A549 (cell line): ENCODE data around the gene PCDHB16. TPM values are rescaled to one million over a fixed set of nuclear protein-coding genes. Genes with fewer than 3 reads are reported as not detected.
"Not testable (repeated sequence)": the region's sequence is repeated elsewhere in the genome, so short reads cannot be mapped to it uniquely, and the experiment has no call there.

Experiments
- ATAC-seq, 2 experiments: fragments of 200-7000 bp in 1 of 2; fragments of >200 bp in 1 of 2; cut with Nextera tagmentation in 1 of 2; cut with Tn5 transposase in 1 of 2; 3 replicates each; pipeline versions ENCODE4 v1.8.0 to v1.9.1; 2018 to 2020; ENCODE audit warnings: mild to moderate bottlenecking in 1 of 2, moderate library complexity in 1 of 2
- CTCF ChIA-PET: fragments of 300-600 bp; sonication (Branson Sonifier 250); formaldehyde crosslinking; extraction: SDS; loops from one replicate; lab custom pipeline; 2021; ENCODE audit warnings: antibody characterized with exemption, inconsistent platforms; lab: Yijun Ruan, JAX
- POLR2A ChIA-PET: fragments of 350-600 bp; formaldehyde crosslinking; extraction: SDS; loops from one replicate; lab custom pipeline; 2021; ENCODE audit warnings: antibody characterized with exemption, inconsistent platforms; lab: Yijun Ruan, JAX
- DNase-seq, 2 experiments: peaks; one replicate each; pipeline versions ENCODE4 v3.0.0 to v3.0.0-alpha.2; 2011 to 2016; ENCODE audit warnings: low read depth in 1 of 2, low spot score in 1 of 2
- FAIRE-seq: peaks from 2 replicates; lab custom pipeline; 2011; peaks lifted over from hg19 to GRCh38; lab: Jason Lieb, UNC
- H3K27ac ChIP-seq, 2 experiments: fragments of >200 bp; sonication (Bioruptor Twin); formaldehyde crosslinking; 3 replicates each; pipeline ENCODE4 v1.5.1; 2016 to 2017
- H3K4me1 ChIP-seq: fragments of >200 bp; sonication (Bioruptor Twin); formaldehyde crosslinking; 3 replicates; pipeline ENCODE4 v1.6.1; 2016
- H3K4me2 ChIP-seq: fragments of >200 bp; sonication (Bioruptor Twin); formaldehyde crosslinking; 3 replicates; pipeline ENCODE4 v1.6.1; 2016
- H3K4me3 ChIP-seq: fragments of >200 bp; sonication (Bioruptor Twin); formaldehyde crosslinking; 3 replicates; pipeline ENCODE4 v1.5.1; 2016
- H3K9me3 ChIP-seq: fragments of >200 bp; sonication (Bioruptor Twin); formaldehyde crosslinking; 3 replicates; pipeline ENCODE4 v1.6.1; 2016
- CHD4 ChIP-seq: fragments of 200-600 bp; sonication (generic); IDR thresholded peaks from 2 replicates; pipeline ENCODE4 v1.6.1; 2016; ENCODE audit warnings: antibody characterized with exemption, mild to moderate bottlenecking, borderline replicate concordance
- CTCF ChIP-seq: fragments of >200 bp; sonication (Bioruptor Twin); formaldehyde crosslinking; IDR thresholded peaks from 3 replicates; pipeline ENCODE4 v1.5.1; 2016
- E2F6 ChIP-seq: IDR thresholded peaks from 2 replicates; pipeline ENCODE4 v1.6.1; 2012; ENCODE audit warnings: low read depth, borderline replicate concordance
- ESRRA ChIP-seq: fragments of 150-350 bp; IDR thresholded peaks from 2 replicates; pipeline ENCODE4 v1.6.1; 2014; ENCODE audit warnings: mild to moderate bottlenecking, low read length, borderline replicate concordance
- HDAC2 ChIP-seq: fragments of 200-600 bp; sonication (generic); IDR thresholded peaks from 2 replicates; pipeline ENCODE4 v1.6.1; 2016
- HMGXB4 ChIP-seq: fragments of 250-450 bp; sonication (Bioruptor Pico); IDR thresholded peaks from 2 replicates; pipeline ENCODE4 v1.5.0; 2021; ENCODE audit warnings: mild to moderate bottlenecking, moderate library complexity, borderline replicate concordance
- NFE2L2 ChIP-seq: fragments of 150-350 bp; conservative IDR thresholded peaks from 2 replicates; pipeline ENCODE4 v1.6.1; 2014; ENCODE audit warnings: low read length
- PHF8 ChIP-seq: fragments of 200-600 bp; sonication (generic); IDR thresholded peaks from 2 replicates; pipeline ENCODE4 v1.6.1; 2016; ENCODE audit warnings: low read depth, mild to moderate bottlenecking, antibody characterized with exemption, moderate library complexity, borderline replicate concordance
- RAD21 ChIP-seq, 2 experiments: fragments of >200 bp in 1 of 2; sonication (Bioruptor Twin) in 1 of 2; formaldehyde crosslinking in 1 of 2; IDR thresholded peaks in 1 of 2; conservative IDR thresholded peaks in 1 of 2; 2 replicates in 1 of 2; 3 replicates in 1 of 2; pipeline ENCODE4 v1.6.1; 2012 to 2018; ENCODE audit warnings: inconsistent platforms in 1 of 2
- SREBF2 ChIP-seq: fragments of 450-650 bp; IDR thresholded peaks from 2 replicates; pipeline ENCODE4 v1.6.1; 2014; ENCODE audit warnings: mild to moderate bottlenecking, moderate library complexity
- TFCP2L1 ChIP-seq: fragments of 250-450 bp; sonication (Bioruptor Pico); IDR thresholded peaks from 2 replicates; pipeline ENCODE4 v1.5.0; 2021; ENCODE audit warnings: mild to moderate bottlenecking
- ZC3H11A ChIP-seq: fragments of 450-650 bp; IDR thresholded peaks from 2 replicates; pipeline ENCODE4 v1.6.1; 2014; ENCODE audit warnings: antibody characterized with exemption, mild to moderate bottlenecking
- WGBS: methylation state at CpG from one replicate; pipeline ENCODE4 v1.1.6; 2017; ENCODE audit errors: missing lambda C conversion rate; 5-methylcytosine and 5-hydroxymethylcytosine counted together
- polyA plus RNA-seq, 4 experiments: library from polyadenylated mRNA; depleted of rRNA in 3 of 4; stranded (reverse); fragments of >200 nt; fragmentation: RNase III in 1 of 4; extraction: RNeasy Plus Mini Kit Qiagen cat#74134 plus additional on column Dnase treatment in 1 of 4; gene quantifications; 2 replicates in 3 of 4; 3 replicates in 1 of 4; pipeline ENCODE4 v1.2.3, GENCODE V29; 2011 to 2017

The PCDHB16 gene
- polyA plus RNA-seq, 2 of the 4 experiments (the other 2 are of a cell fraction): 0.10 to 0.13 TPM

GRCh38 chr5:141196363-141196762, 14.2 kb downstream of the PCDHB16 start:
- H3K4me3 ChIP-seq: no peak overlapping the region
- H3K4me1 ChIP-seq: no peaks in the 10 kb centered on the region
- WGBS: 6% methylated on average over 3 of the region's 3 CpGs
- CTCF ChIA-PET: interaction anchor here (0.6 to 1.8 kb wide), 2 partner anchors 9 to 33 kb away, joined by 3 to 10 read pairs; partner anchors contain the start of gene PCDHB9
- no peak for TF ChIP-seq ESRRA
- TF ChIP-seq HDAC2: no peak
- no peak for TF ChIP-seq TFCP2L1 (CRISPR knock-in tag)
- no peak for TF ChIP-seq ZC3H11A
- TF ChIP-seq HMGXB4 (CRISPR knock-in tag): no peak
- no peak for TF ChIP-seq PHF8
- TF ChIP-seq SREBF2: no peak
- TF ChIP-seq, all 56 proteins: peak for 0
- POLR2A ChIA-PET: no interaction called here
- H3K27ac ChIP-seq: no peak overlapping the region
- ATAC-seq (no peak), DNase-seq (no peak), FAIRE-seq (no peak)
- H3K9me3 ChIP-seq: peaks cover 18% of the 10 kb centered on the region
- H3K4me2 ChIP-seq: no peak overlapping the region

GRCh38 chr5:141199359-141200235, 17.4 kb downstream of the PCDHB16 start, which contains the start of gene PCDHB11:
Gene PCDHB11 (plus strand): TSS chr5:141199627. CDS start chr5:141199775, 148 bp downstream.
- ChIA-PET CTCF (interaction anchor here (0.6 to 2.6 kb wide), 27 partner anchors 8 to 745 kb away, joined by 3 to 11 read pairs (median 4); partner anchors contain the start of genes HDAC3, PCDHB14, PCDHB16 and PCDHB9), POLR2A (interaction anchor here (1.0 kb wide), 1 partner anchor 121 kb away, joined by 3 read pairs; the partner anchor contains the start of gene TAF7)
- Histone ChIP-seq H3K9me3 (peaks cover 12% of the 10 kb centered on the region), H3K4me2 (peak within 1 kb of the TSS; percentile 54), H3K4me3 (peak within 1 kb of the TSS; percentile 30; the same call in 2 of the 3 replicates), H3K27ac (no peak within 1 kb of the TSS), H3K4me1 (no peaks in the 10 kb centered on the region)
- ATAC-seq (peak; percentile 68 to 78; a peak in 5 of 6 replicates), DNase-seq (peak; percentile 6 to 39), FAIRE-seq (no peak)
- 13% methylated on average over 21 of the region's 21 CpGs for WGBS
- TF ChIP-seq RAD21 (conservative IDR thresholded peaks at IDR 0.05 in 1 of 2, IDR thresholded peaks at IDR 0.05 in 1 of 2): peak; percentile 31 to 46; a peak in 4 of 5 replicates
- peak; percentile 38 for TF ChIP-seq CTCF
- no peak for TF ChIP-seq E2F6
- no peak for TF ChIP-seq NFE2L2
- no peak for TF ChIP-seq CHD4

GRCh38 chr5:141201126-141201525, 18.9 kb downstream of the PCDHB16 start:
- WGBS: 70% methylated on average over 25 of the region's 38 CpGs
- H3K4me1 ChIP-seq, POLR2A ChIA-PET, CTCF ChIA-PET, ATAC-seq, H3K4me3 ChIP-seq, H3K27ac ChIP-seq, FAIRE-seq, H3K9me3 ChIP-seq, DNase-seq, H3K4me2 ChIP-seq: not testable (repeated sequence)

GRCh38 chr5:141201646-141202045, 19.5 kb downstream of the PCDHB16 start:
- H3K4me2 ChIP-seq, ATAC-seq, POLR2A ChIA-PET, H3K27ac ChIP-seq, H3K9me3 ChIP-seq, DNase-seq, H3K4me1 ChIP-seq, H3K4me3 ChIP-seq, FAIRE-seq: not testable (repeated sequence)
- CTCF ChIA-PET: interaction anchor here (1.5 to 1.6 kb wide), 3 partner anchors 148 to 362 kb away, joined by 3 to 4 read pairs (median 3); partner anchors contain the start of gene PCDHGB1
- 69% methylated on average over 21 of the region's 35 CpGs for WGBS
